ENCODE data around the gene DLGAP4. TPM values are rescaled to one million over a fixed set of nuclear protein-coding genes. Genes with fewer than 3 reads are reported as not detected.

DLGAP4 gene
- total and polyA plus RNA-seq, 2 of the 13 experiments (the other 11 are each of a cell fraction or from before 2014, with no cell fraction given), result 15.2 to 26.7 TPM

DNA sequence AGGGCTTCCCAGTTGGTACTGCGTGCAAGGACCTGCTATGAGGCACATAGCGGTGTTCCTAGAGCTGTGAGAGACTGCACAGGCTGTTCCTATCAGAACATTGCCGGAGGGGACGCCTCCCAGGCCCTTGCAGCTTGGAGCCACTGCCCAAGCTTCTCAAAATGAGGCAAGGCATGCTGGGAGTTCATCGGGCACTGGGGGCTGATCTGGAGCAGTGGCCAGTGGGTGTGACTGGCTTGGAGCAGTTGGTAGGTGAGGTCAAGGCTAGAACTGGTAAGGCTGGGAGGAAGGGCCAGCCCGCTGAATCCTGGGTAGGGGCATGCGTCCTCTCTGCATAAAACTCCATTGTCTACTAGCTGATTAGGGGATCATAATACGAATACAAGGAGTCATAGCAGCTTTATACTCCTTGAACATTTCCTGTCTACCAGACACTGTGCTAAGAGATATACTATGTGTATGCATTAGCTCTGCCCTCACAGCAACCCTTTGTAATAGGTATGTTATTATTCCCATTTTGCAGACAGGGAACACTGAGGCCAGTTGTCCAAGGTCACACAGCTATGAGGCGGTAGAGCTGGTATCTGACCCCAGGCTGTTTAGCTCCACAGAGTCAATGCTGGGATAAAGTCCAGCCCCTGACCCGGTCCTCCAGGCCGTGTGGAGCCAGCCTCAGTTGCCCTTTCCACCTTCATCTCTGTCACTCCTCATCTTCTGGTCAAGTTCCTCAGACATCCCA lies 53.7 kb downstream of the DLGAP4 start (continued):
- TF ChIP-seq ZNF235 (CRISPR knock-in tag; IDR thresholded peaks at IDR 0.05; ENCODE audit: borderline replicate concordance) (no peak), PRMT3 (CRISPR knock-in tag; IDR thresholded peaks at IDR 0.05; ENCODE audit: borderline replicate concordance, low read depth) (no peak)
- TF ChIP-seq, protein P1, sequence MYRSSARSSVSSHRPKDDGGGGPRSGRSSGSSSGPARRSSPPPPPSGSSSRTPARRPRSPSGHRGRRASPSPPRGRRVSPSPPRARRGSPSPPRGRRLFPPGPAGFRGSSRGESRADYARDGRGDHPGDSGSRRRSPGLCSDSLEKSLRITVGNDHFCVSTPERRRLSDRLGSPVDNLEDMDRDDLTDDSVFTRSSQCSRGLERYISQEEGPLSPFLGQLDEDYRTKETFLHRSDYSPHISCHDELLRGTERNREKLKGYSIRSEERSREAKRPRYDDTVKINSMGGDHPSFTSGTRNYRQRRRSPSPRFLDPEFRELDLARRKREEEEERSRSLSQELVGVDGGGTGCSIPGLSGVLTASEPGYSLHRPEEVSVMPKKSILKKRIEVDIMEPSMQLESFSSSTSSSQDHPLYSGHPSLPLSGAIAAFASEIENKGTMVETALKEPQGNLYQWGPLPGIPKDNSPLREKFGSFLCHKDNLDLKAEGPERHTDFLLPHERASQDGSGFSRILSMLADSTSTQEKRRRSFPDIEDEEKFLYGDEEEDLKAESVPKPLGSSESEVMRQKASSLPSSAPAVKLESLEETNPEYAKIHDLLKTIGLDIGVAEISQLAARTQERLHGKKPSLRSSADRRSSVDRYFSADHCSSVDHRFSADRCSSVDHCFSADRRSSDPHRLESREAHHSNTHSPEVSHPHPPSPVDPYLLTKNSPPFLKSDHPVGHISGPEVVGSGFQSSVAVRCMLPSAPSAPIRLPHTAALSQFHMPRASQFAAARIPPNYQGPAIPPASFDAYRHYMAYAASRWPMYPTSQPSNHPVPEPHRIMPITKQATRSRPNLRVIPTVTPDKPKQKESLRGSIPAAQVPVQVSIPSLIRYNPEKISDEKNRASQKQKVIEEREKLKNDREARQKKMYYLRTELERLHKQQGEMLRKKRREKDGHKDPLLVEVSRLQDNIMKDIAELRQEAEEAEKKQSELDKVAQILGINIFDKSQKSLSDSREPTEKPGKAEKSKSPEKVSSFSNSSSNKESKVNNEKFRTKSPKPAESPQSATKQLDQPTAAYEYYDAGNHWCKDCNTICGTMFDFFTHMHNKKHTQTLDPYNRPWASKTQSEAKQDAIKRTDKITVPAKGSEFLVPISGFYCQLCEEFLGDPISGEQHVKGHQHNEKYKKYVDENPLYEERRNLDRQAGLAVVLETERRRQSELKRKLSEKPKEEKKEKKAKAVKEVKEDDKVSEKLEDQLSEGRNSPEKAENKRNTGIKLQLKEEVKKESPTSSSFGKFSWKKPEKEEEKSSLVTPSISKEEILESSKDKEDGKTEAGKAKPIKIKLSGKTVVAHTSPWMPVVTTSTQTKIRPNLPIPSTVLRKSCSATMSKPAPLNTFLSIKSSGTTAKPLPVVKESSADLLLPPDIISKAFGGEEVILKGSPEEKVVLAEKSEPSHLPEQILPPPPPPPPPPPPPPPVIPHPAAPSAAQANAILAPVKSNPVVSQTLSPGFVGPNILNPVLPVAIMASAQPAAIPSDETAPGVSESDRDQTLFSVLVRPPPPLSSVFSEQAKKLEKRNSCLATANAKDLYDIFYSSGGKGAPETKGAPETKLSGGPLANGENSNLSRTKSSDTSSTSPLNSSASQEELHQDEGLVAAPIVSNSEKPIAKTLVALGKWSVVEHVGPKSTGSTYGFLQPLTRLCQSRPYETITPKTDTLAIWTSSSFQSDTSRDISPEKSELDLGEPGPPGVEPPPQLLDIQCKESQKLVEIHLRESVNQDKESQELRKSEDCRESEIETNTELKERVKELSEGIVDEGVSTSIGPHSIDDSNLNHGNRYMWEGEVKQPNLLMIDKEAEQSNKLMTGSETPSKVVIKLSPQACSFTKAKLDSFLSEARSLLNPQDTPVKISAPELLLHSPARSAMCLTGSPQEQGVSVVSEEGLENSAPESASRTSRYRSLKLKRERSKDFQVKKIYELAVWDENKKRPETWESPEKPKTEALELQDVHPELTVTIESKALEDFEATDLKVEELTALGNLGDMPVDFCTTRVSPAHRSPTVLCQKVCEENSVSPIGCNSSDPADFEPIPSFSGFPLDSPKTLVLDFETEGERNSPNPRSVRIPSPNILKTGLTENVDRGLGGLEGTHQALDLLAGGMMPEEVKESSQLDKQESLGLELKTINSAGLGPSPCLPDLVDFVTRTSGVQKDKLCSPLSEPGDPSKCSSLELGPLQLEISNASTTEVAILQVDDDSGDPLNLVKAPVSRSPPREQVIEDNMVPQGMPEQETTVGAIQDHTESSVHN (CRISPR knock-in tag; IDR thresholded peaks at IDR 0.05), result no peak
- TF ChIP-seq, protein P2, sequence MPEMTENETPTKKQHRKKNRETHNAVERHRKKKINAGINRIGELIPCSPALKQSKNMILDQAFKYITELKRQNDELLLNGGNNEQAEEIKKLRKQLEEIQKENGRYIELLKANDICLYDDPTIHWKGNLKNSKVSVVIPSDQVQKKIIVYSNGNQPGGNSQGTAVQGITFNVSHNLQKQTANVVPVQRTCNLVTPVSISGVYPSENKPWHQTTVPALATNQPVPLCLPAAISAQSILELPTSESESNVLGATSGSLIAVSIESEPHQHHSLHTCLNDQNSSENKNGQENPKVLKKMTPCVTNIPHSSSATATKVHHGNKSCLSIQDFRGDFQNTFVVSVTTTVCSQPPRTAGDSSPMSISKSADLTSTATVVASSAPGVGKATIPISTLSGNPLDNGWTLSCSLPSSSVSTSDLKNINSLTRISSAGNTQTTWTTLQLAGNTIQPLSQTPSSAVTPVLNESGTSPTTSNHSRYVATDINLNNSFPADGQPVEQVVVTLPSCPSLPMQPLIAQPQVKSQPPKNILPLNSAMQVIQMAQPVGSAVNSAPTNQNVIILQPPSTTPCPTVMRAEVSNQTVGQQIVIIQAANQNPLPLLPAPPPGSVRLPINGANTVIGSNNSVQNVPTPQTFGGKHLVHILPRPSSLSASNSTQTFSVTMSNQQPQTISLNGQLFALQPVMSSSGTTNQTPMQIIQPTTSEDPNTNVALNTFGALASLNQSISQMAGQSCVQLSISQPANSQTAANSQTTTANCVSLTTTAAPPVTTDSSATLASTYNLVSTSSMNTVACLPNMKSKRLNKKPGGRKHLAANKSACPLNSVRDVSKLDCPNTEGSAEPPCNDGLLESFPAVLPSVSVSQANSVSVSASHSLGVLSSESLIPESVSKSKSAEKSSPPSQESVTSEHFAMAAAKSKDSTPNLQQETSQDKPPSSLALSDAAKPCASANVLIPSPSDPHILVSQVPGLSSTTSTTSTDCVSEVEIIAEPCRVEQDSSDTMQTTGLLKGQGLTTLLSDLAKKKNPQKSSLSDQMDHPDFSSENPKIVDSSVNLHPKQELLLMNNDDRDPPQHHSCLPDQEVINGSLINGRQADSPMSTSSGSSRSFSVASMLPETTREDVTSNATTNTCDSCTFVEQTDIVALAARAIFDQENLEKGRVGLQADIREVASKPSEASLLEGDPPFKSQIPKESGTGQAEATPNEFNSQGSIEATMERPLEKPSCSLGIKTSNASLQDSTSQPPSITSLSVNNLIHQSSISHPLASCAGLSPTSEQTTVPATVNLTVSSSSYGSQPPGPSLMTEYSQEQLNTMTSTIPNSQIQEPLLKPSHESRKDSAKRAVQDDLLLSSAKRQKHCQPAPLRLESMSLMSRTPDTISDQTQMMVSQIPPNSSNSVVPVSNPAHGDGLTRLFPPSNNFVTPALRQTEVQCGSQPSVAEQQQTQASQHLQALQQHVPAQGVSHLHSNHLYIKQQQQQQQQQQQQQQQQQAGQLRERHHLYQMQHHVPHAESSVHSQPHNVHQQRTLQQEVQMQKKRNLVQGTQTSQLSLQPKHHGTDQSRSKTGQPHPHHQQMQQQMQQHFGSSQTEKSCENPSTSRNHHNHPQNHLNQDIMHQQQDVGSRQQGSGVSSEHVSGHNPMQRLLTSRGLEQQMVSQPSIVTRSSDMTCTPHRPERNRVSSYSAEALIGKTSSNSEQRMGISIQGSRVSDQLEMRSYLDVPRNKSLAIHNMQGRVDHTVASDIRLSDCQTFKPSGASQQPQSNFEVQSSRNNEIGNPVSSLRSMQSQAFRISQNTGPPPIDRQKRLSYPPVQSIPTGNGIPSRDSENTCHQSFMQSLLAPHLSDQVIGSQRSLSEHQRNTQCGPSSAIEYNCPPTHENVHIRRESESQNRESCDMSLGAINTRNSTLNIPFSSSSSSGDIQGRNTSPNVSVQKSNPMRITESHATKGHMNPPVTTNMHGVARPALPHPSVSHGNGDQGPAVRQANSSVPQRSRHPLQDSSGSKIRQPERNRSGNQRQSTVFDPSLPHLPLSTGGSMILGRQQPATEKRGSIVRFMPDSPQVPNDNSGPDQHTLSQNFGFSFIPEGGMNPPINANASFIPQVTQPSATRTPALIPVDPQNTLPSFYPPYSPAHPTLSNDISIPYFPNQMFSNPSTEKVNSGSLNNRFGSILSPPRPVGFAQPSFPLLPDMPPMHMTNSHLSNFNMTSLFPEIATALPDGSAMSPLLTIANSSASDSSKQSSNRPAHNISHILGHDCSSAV (CRISPR knock-in tag; IDR thresholded peaks at IDR 0.05; ENCODE audit: borderline replicate concordance), result no peak

All from HepG2 (cell line).